ENCODE data around the gene TOMM70.
A peak's percentile ranks its signal among the peaks of the same experiment; 100 is the strongest.
"Not testable (repeated sequence)": the region's sequence is repeated elsewhere in the genome, so short reads cannot be mapped to it uniquely, and the experiment has no call there.

TOMM70 gene

GRCh38 chr3:100352296-100353231 is 48.3 kb downstream of the TOMM70 start:
- TF ChIP-seq Cebpa-rat (IDR thresholded peaks at IDR 0.05): no peak
- Histone ChIP-seq H4K20me1 (no peaks in the 10 kb centered on the region), H3K4me2 (no peak overlapping the region), H3K27me3 (no peaks in the 10 kb centered on the region), H3K9me3 (peaks cover 8% of the 10 kb centered on the region; the same call in 1 of the 2 replicates), H3K36me3 (peaks cover 83% of the 10 kb centered on the region), H3K27ac (no peak overlapping the region), H3K4me3 (no peak overlapping the region), H3K4me1 (0 out of 2 replicates have a peak, but pooled peaks cover 7% of the 10 kb centered on the region), H3K9ac (no peak overlapping the region)

DNA sequence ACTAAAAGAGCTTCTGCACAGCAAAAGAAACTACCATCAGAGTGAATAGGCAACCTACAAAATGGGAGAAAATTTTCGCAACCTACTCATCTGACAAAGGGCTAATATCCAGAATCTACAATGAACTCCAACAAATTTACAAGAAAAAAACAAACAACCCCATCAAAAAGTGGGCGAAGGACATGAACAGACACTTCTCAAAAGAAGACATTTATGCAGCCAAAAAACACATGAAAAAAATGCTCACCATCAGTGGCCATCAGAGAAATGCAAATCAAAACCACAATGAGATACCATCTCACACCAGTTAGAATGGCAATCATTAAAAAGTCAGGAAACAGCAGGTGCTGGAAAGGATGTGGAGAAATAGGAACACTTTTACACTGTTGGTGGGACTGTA is 49.1 kb downstream of the TOMM70 start:
- H3K4me1 ChIP-seq, H3K27me3 ChIP-seq, H3K4me3 ChIP-seq, H3K27ac ChIP-seq, H4K20me1 ChIP-seq, H3K9ac ChIP-seq, H3K4me2 ChIP-seq, H3K9me3 ChIP-seq: not testable (repeated sequence)
- peaks cover 84% of the 10 kb centered on the region for H3K36me3 ChIP-seq

DNA sequence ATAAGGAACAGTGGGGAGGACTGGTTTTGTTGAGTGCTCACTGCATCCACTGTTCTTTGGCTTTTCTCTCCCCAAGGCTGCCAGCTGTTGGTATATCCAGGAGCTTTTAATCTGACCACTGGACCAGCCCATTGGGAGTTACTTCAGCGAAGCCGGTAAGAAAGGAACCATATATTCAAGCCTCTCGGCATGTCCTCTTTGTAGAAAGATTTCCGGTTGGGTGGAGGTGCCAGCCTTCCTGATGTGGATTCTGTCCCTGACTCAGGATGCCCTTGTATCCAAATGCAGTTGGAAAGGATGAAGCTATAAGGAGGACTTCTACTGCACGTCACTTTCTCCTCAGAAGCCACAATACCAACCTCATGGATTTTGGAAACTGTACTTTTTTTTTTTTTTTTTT is 52.2 kb downstream of the TOMM70 start:
- Histone ChIP-seq H3K27ac (no peak overlapping the region), H4K20me1 (no peaks in the 10 kb centered on the region), H3K27me3 (no peaks in the 10 kb centered on the region), H3K36me3 (peaks cover 87% of the 10 kb centered on the region), H3K4me1 (no peaks in the 10 kb centered on the region), H3K9ac (no peak overlapping the region), H3K4me2 (no peak overlapping the region), H3K9me3 (peaks cover 8% of the 10 kb centered on the region; the same call in 1 of the 2 replicates), H3K4me3 (no peak overlapping the region)
- TF ChIP-seq Cebpa-rat (IDR thresholded peaks at IDR 0.05): no peak

GRCh38 chr3:100340527-100340926 is 60.4 kb downstream of the TOMM70 start:
- no peaks in the 10 kb centered on the region for H3K27me3 ChIP-seq
- H4K20me1 ChIP-seq: 0 out of 2 replicates have a peak, but pooled peaks cover 4% of the 10 kb centered on the region
- no peak for TF ChIP-seq Cebpa-rat (IDR thresholded peaks at IDR 0.05)
- H3K9me3 ChIP-seq: peaks cover 10% of the 10 kb centered on the region
- H3K36me3 ChIP-seq: peaks cover 53% of the 10 kb centered on the region
- H3K4me1 ChIP-seq: peaks cover 6% of the 10 kb centered on the region
- H3K4me3 ChIP-seq: no peak overlapping the region
- H3K27ac ChIP-seq: no peak overlapping the region
- H3K9ac ChIP-seq: no peak overlapping the region
- H3K4me2 ChIP-seq: no peak overlapping the region

GRCh38 chr3:100339786-100340185 is 61.1 kb downstream of the TOMM70 start:
- no peaks in the 10 kb centered on the region for H3K27me3 ChIP-seq
- H3K4me3 ChIP-seq: no peak overlapping the region
- H3K9me3 ChIP-seq: peaks cover 10% of the 10 kb centered on the region
- no peak for TF ChIP-seq Cebpa-rat (IDR thresholded peaks at IDR 0.05)
- no peak overlapping the region for H3K9ac ChIP-seq
- peaks cover 12% of the 10 kb centered on the region for H3K4me1 ChIP-seq
- H3K36me3 ChIP-seq: peaks cover 46% of the 10 kb centered on the region
- no peak overlapping the region for H3K4me2 ChIP-seq
- H4K20me1 ChIP-seq: 0 out of 2 replicates have a peak, but pooled peaks cover 4% of the 10 kb centered on the region
- H3K27ac ChIP-seq: no peak overlapping the region

DNA sequence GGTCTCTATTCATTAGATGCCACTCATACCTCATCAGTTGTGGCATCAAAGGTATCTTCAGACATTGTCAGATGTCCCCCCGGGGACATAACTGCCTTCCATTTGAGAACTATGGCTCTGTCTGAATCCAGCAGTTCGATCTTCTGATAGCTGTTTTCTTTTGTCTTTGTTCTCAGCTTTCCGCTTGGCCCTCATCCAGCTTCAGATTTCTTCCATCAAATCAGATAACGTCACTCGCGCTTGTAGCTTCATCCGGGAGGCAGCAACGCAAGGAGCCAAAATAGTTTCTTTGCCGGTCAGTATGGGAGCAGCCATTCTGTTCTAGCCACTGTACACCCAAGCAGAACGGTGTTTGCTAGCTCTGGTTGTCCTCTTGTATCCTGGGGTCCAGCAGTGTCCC is 62.0 kb downstream of the TOMM70 start:
- no peak for TF ChIP-seq Cebpa-rat (IDR thresholded peaks at IDR 0.05)
- no peak overlapping the region for H3K27ac ChIP-seq

DNA sequence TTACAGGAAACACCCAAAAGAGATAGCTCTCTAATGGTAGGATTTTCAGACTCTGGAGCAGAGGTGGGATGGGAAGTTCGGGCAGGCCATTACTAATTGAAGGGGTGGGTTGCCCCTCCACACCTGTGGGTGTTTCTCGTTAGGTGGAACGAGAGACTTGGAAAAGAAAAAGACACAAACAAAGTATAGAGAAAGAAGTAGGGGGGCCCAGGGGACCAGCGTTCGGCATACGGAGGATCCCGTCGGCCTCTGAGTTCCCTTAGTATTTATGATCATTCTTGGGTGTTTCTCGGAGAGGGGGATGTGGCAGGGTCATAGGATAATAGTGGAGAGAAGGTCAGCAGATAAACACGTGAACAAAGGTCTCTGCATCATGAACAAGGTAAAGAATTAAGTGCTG is 64.7 kb downstream of the TOMM70 start:
- H3K4me1 ChIP-seq: peaks cover 18% of the 10 kb centered on the region
- H3K36me3 ChIP-seq: peaks cover 25% of the 10 kb centered on the region
- not testable (repeated sequence) for H3K27ac ChIP-seq, H3K4me2 ChIP-seq, H3K9me3 ChIP-seq, H3K4me3 ChIP-seq, H3K9ac ChIP-seq, H4K20me1 ChIP-seq, H3K27me3 ChIP-seq

More for the DNA sequence above, 62.0 kb downstream of the TOMM70 start:
- Histone ChIP-seq H3K4me2 (no peak overlapping the region), H3K27me3 (no peaks in the 10 kb centered on the region), H4K20me1 (0 out of 2 replicates have a peak, but pooled peaks cover 4% of the 10 kb centered on the region), H3K4me1 (peaks cover 14% of the 10 kb centered on the region), H3K4me3 (no peak overlapping the region), H3K36me3 (peaks cover 38% of the 10 kb centered on the region), H3K9me3 (peaks cover 10% of the 10 kb centered on the region), H3K9ac (no peak overlapping the region)

GRCh38 chr3:100335434-100335833 is 65.5 kb downstream of the TOMM70 start:
- no peaks in the 10 kb centered on the region for H3K27me3 ChIP-seq
- H3K36me3 ChIP-seq: peaks cover 17% of the 10 kb centered on the region
- peaks cover 18% of the 10 kb centered on the region for H3K4me1 ChIP-seq
- 0 out of 2 replicates have a peak, but pooled peaks cover 4% of the 10 kb centered on the region for H4K20me1 ChIP-seq
- peak overlapping the region; percentile 91 for H3K4me3 ChIP-seq
- H3K9ac ChIP-seq: peak overlapping the region; percentile 91
- peak overlapping the region; percentile 93 for H3K27ac ChIP-seq
- H3K4me2 ChIP-seq: peak overlapping the region; percentile 89
- no peak for TF ChIP-seq Cebpa-rat (IDR thresholded peaks at IDR 0.05)
- no peaks in the 10 kb centered on the region for H3K9me3 ChIP-seq

DNA sequence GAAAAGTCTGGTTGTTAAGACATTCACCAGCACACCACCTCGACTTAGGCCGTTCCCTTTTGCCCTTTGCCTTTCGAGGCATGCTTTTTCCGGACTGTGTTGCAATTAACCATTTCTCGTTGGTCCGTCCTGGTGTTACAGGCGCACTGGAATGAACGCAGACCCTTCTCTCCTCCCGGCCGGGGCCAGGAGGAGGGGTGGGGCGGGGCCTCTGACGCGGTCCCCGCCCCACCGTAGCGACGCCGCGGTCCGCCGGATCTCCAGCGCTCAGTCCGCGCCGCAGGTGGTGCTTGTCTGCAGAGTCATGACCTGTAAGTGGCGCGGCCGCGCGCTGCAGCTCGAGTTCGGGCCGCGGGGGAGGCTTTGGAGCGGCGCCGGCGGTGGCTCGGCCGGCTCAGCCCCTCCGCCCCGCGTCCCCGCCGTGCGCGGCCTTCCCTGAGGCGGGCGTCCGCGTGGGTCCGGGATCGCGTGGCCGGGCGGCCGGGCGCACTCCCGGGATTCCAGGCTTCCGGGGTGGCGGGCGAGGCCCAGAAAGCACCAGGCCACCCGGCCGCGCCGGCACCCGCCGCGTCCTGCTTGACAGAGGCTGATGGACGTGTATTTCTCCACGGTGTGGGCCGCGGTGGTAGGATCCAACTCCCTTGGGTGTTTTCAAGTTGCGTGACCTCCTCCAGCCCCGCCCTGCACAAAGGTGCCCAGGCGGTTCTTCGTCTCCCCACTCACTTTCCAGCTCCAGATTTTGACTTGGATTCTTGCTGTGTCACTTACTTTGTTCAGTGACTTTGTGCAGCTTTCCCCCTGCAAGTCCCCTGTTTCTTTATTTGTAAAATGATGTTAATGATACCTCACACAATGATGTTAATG is 66.2 kb downstream of the TOMM70 start, which contains the start of gene NIT2:
Gene NIT2, plus strand, starts transcription at position 270 of the 864 bp plus-strand sequence. Its CDS starts 35 bp downstream, at position 305.
- Histone ChIP-seq H3K9me3 (no peaks in the 10 kb centered on the region), H3K27me3 (no peaks in the 10 kb centered on the region), H3K4me2 (peak within 1 kb of the TSS; percentile 89), H3K4me3 (peak within 1 kb of the TSS; percentile 91), H3K27ac (peak within 1 kb of the TSS; percentile 93), H3K36me3 (peaks cover 10% of the 10 kb centered on the region), H4K20me1 (0 out of 2 replicates have a peak, but pooled peaks cover 4% of the 10 kb centered on the region), H3K4me1 (peaks cover 18% of the 10 kb centered on the region), H3K9ac (peak within 1 kb of the TSS; percentile 91)
- no peak for TF ChIP-seq Cebpa-rat (IDR thresholded peaks at IDR 0.05)

Measured in BLaER1 (cell line).